Measurements from ENCODE around the gene DNAH14. TPM values are rescaled to one million over a fixed set of nuclear protein-coding genes. Genes with fewer than 3 reads are reported as not detected.

Gene DNAH14
- total and polyA plus RNA-seq, 9 donors, result 3.7 to 61.4 (median 24.2) TPM

- Histone ChIP-seq H3K4me3 (no peak overlapping the region), H3K9me3 (no peaks in the 10 kb centered on the region), H3K27me3 (no peaks in the 10 kb centered on the region), H3K4me1 (ENCODE audit: insufficient read depth) (no peaks in the 10 kb centered on the region), H3K27ac (no peak overlapping the region), H3K36me3 (no peaks in the 10 kb centered on the region)
- no peak for TF ChIP-seq POLR2A (IDR thresholded peaks at IDR 0.05)
- no peak for TF ChIP-seq EP300 (IDR thresholded peaks at IDR 0.05)
- no peak for TF ChIP-seq CTCF (IDR thresholded peaks at IDR 0.05)
- intact Hi-C loops (cut with DNase I), result no loop called here
- DNase-seq, result no peak
These were observed 181.5 kb downstream of the DNAH14 start for GRCh38 chr1:225111000-225111399.

- no peak overlapping the region for H3K4me3 ChIP-seq
- H3K4me1 ChIP-seq (ENCODE audit: insufficient read depth), result no peaks in the 10 kb centered on the region
- no peaks in the 10 kb centered on the region for H3K27me3 ChIP-seq
- H3K27ac ChIP-seq, result no peak overlapping the region
- no peaks in the 10 kb centered on the region for H3K36me3 ChIP-seq
- no peak for TF ChIP-seq POLR2A (IDR thresholded peaks at IDR 0.05)
- TF ChIP-seq CTCF (IDR thresholded peaks at IDR 0.05), result no peak
- no peak for TF ChIP-seq EP300 (IDR thresholded peaks at IDR 0.05)
- intact Hi-C loops (cut with DNase I), result no loop called here
- H3K9me3 ChIP-seq, result no peaks in the 10 kb centered on the region
- 35 to 95% (median 89%) methylated on average over 1 of the region's 1 CpG for WGBS, 3 donors
- no peak for DNase-seq
These were observed 183.8 kb downstream of the DNAH14 start for GRCh38 chr1:225113265-225113664.

- no peak for DNase-seq
- H3K36me3 ChIP-seq, result no peaks in the 10 kb centered on the region
- intact Hi-C loops (cut with DNase I), result no loop called here
- H3K4me3 ChIP-seq, result no peak overlapping the region
- H3K9me3 ChIP-seq, result no peaks in the 10 kb centered on the region
- H3K27ac ChIP-seq, result no peak overlapping the region
- TF ChIP-seq EP300 (IDR thresholded peaks at IDR 0.05), result no peak
- no peak for TF ChIP-seq CTCF (IDR thresholded peaks at IDR 0.05)
- no peak for TF ChIP-seq POLR2A (IDR thresholded peaks at IDR 0.05)
- no peaks in the 10 kb centered on the region for H3K4me1 ChIP-seq (ENCODE audit: insufficient read depth)
- WGBS, 3 donors, result 65 to 80% (median 73%) methylated on average over 1 of the region's 1 CpG
- no peaks in the 10 kb centered on the region for H3K27me3 ChIP-seq
These were observed 185.0 kb downstream of the DNAH14 start for GRCh38 chr1:225114354-225114990.

DNA sequence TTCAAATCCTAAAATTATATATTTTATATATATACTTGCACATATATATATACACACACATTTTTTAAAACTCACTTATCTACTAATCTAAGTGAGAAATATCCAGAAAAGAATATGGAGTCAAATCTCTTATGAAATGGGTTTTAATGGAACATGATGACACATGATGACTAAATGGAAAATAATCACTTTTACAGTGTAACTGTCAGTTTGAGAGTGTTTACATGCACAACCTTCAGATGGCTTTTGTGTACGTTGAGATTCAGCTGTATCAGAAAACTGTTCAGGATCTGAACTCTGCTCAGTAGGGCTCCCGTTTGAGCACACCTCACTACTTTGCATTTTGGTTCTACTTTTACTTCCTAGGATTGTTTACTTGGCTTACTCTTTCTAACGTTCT is 189.8 kb downstream of the DNAH14 start:
- intact Hi-C loops (cut with DNase I), result no loop called here

More for the DNA sequence above, 189.8 kb downstream of the DNAH14 start:
- Histone ChIP-seq H3K27me3 (no peaks in the 10 kb centered on the region), H3K4me3 (no peak overlapping the region), H3K27ac (no peak overlapping the region), H3K4me1 (ENCODE audit: insufficient read depth) (no peaks in the 10 kb centered on the region), H3K36me3 (no peaks in the 10 kb centered on the region), H3K9me3 (no peaks in the 10 kb centered on the region)
- DNase-seq, result no peak
- TF ChIP-seq EP300 (IDR thresholded peaks at IDR 0.05) (no peak), CTCF (IDR thresholded peaks at IDR 0.05) (no peak), POLR2A (IDR thresholded peaks at IDR 0.05) (no peak)
- 57 to 68% (median 65%) methylated on average over 3 of the region's 3 CpGs for WGBS, 3 donors
